PC-3 (cell line): ENCODE results near the gene RMND5B. TPM values are rescaled to one million over a fixed set of nuclear protein-coding genes. Genes with fewer than 3 reads are reported as not detected.

Experiments
- ATAC-seq: fragments of 200-7000 bp; cut with Tn5 transposase; 2 replicates; pipeline ENCODE4 v1.9.1; 2020; ENCODE audit warnings: mild to moderate bottlenecking, moderate library complexity
- BruUV-seq: library from RNA; stranded (reverse); fragments of 400-500 nt; replicated peaks from 2 replicates; lab custom pipeline; 2021; lab: Mats Ljungman, UMichigan
- CTCF ChIA-PET: fragments of 300-600 bp; sonication (Branson Sonifier 250); formaldehyde crosslinking; loops from one replicate; lab custom pipeline; 2022; ENCODE audit warnings: antibody characterized with exemption; lab: Charles Lee
- POLR2A ChIA-PET: fragments of 300-600 bp; sonication (Branson Sonifier 250); formaldehyde crosslinking; loops from one replicate; lab custom pipeline; 2022; ENCODE audit warnings: antibody characterized with exemption; ENCODE audit not compliant: unreplicated experiment; lab: Charles Lee
- DNase-seq: peaks from one replicate; pipeline ENCODE4 v3.0.0-alpha.2; 2015
- H2AFZ ChIP-seq: fragments of 300-600 bp; sonication (generic); 2 replicates; pipeline ENCODE4 v1.6.0; 2016; ENCODE audit warnings: antibody characterized with exemption, low read length
- H3F3A ChIP-seq: fragments of 300-600 bp; sonication (generic); one replicate; pipeline ENCODE4 v1.6.0; 2017; ENCODE audit warnings: antibody characterized with exemption, low read length, control low read depth, mild to moderate bottlenecking; ENCODE audit not compliant: unreplicated experiment
- H3K27ac ChIP-seq: fragments of 300-600 bp; sonication (generic); 2 replicates; pipeline ENCODE4 v1.5.1; 2016; ENCODE audit warnings: mild to moderate bottlenecking, low read length
- H3K27me3 ChIP-seq: fragments of 300-600 bp; sonication (generic); 2 replicates; pipeline ENCODE4 v1.6.1; 2016; ENCODE audit warnings: low read length, mixed read lengths
- H3K36me3 ChIP-seq: fragments of 300-600 bp; sonication (generic); 2 replicates; pipeline ENCODE4 v1.6.1; 2016; ENCODE audit warnings: low read depth, mixed run types, low read length, mixed read lengths
- H3K4me1 ChIP-seq: fragments of 300-600 bp; sonication (generic); 2 replicates; pipeline ENCODE4 v1.5.1; 2016; ENCODE audit warnings: low read length; ENCODE audit not compliant: insufficient read depth
- H3K4me2 ChIP-seq: fragments of 300-600 bp; sonication (generic); 2 replicates; pipeline ENCODE4 v1.6.0; 2016; ENCODE audit warnings: low read length
- H3K4me3 ChIP-seq: fragments of 300-600 bp; sonication (generic); 2 replicates; pipeline ENCODE4 v1.5.1; 2016; ENCODE audit warnings: mild to moderate bottlenecking, low read length, mixed read lengths
- H3K79me2 ChIP-seq: fragments of 300-600 bp; sonication (generic); 2 replicates; pipeline ENCODE4 v1.6.1; 2017; ENCODE audit warnings: low read length, mixed read lengths
- H3K9ac ChIP-seq: fragments of 300-600 bp; sonication (generic); 2 replicates; pipeline ENCODE4 v1.6.0; 2016; ENCODE audit warnings: mild to moderate bottlenecking, low read length
- H3K9me2 ChIP-seq: fragments of 300-600 bp; sonication (generic); replicated peaks from 2 replicates; pipeline ENCODE4 v1.6.1; 2016; ENCODE audit warnings: mixed run types, low read length, mixed read lengths
- H3K9me3 ChIP-seq: fragments of 300-600 bp; sonication (generic); 2 replicates; pipeline ENCODE4 v1.6.1; 2016; ENCODE audit warnings: low read length, mixed read lengths
- H4K20me1 ChIP-seq: fragments of 300-600 bp; sonication (generic); 2 replicates; pipeline ENCODE4 v1.6.1; 2016; ENCODE audit warnings: low read length, mixed read lengths
- EZH2 ChIP-seq: fragments of 300-600 bp; sonication (generic); IDR thresholded peaks from one replicate; pipeline ENCODE4 v1.6.1; 2017; ENCODE audit warnings: antibody characterized with exemption, mild to moderate bottlenecking, low read length; ENCODE audit not compliant: unreplicated experiment
- EZH2phosphoT487 ChIP-seq: fragments of 300-600 bp; sonication (generic); IDR thresholded peaks from 2 replicates; pipeline ENCODE4 v1.6.1; 2018; ENCODE audit warnings: mild to moderate bottlenecking, antibody characterized with exemption, low read length, borderline replicate concordance
- intact Hi-C: fragments of 100-400 bp; cut with micrococcal nuclease; formaldehyde crosslinking; loops from 2 replicates; pipeline ENCODE4 v1.9.0; 2023
- total RNA-seq: library from RNA; depleted of rRNA; stranded (reverse); fragments of >200 nt; gene quantifications from 2 replicates; pipeline ENCODE4 v1.2.3, GENCODE V29; 2014
- TF ChIP-seq, protein P1 (sequence below): fragments of 300-600 bp; sonication (generic); conservative IDR thresholded peaks from 2 replicates; pipeline ENCODE4 v1.5.1; 2017; ENCODE audit warnings: antibody characterized with exemption, low read depth, mild to moderate bottlenecking, low read length

Gene RMND5B
- total RNA-seq, 1 experiment from 2014 or later: 33.2 TPM

GRCh38 chr5:178121391-178122276 lies 9.2 kb upstream of the RMND5B start:
- Histone ChIP-seq H3K36me3 (no peaks in the 10 kb centered on the region), H3K9me3 (no peaks in the 10 kb centered on the region), H2AFZ (peak overlapping the region; percentile 66), H3K9ac (no peak overlapping the region), H3K9me2 (no peaks in the 10 kb centered on the region), H3K4me2 (peak overlapping the region; percentile 61), H3K79me2 (no peaks in the 10 kb centered on the region), H3K27ac (no peak overlapping the region), H3F3A (no peaks in the 10 kb centered on the region), H3K4me1 (peaks cover 26% of the 10 kb centered on the region), H3K27me3 (peaks cover 7% of the 10 kb centered on the region; the same call in 1 of the 2 replicates), H3K4me3 (peak overlapping the region; percentile 41), H4K20me1 (no peaks in the 10 kb centered on the region)
- intact Hi-C loops: no loop called here
- POLR2A ChIA-PET: interaction anchor here (0.5 kb wide), 1 partner anchor 530 kb away, joined by 5 read pairs; no protein-coding TSS in a partner anchor
- DNase-seq: no peak
- no peak for TF ChIP-seq EZH2
- no peak for TF ChIP-seq EZH2phosphoT487
- TF ChIP-seq, protein P1, sequence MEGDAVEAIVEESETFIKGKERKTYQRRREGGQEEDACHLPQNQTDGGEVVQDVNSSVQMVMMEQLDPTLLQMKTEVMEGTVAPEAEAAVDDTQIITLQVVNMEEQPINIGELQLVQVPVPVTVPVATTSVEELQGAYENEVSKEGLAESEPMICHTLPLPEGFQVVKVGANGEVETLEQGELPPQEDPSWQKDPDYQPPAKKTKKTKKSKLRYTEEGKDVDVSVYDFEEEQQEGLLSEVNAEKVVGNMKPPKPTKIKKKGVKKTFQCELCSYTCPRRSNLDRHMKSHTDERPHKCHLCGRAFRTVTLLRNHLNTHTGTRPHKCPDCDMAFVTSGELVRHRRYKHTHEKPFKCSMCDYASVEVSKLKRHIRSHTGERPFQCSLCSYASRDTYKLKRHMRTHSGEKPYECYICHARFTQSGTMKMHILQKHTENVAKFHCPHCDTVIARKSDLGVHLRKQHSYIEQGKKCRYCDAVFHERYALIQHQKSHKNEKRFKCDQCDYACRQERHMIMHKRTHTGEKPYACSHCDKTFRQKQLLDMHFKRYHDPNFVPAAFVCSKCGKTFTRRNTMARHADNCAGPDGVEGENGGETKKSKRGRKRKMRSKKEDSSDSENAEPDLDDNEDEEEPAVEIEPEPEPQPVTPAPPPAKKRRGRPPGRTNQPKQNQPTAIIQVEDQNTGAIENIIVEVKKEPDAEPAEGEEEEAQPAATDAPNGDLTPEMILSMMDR: no peak
- CTCF ChIA-PET: interaction anchor here (0.6 to 1.2 kb wide), 3 partner anchors 43 to 406 kb away, joined by 4 to 7 read pairs (median 5); no protein-coding TSS in a partner anchor
- ATAC-seq: peak; percentile 11
- BruUV-seq: no TSS peak

DNA sequence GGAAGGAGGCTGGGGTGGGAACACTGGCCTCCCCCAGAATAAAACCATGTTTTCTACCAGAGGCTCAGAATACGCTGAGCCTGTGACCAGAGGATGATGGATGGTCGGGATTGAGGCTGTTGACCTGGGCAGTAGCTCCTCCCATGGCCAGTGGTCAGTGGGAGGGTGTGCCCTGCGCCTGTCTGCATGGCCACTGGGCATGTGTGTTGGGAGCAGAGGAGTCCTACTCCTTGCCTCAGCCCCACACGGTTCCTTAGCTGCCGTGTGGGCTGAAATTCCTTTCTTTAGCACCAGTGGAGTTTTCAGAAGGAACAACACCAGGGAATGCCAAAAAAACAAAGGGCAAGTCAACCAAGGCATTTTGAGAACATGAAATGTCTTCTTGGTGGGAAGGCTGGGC lies 8.5 kb upstream of the RMND5B start:
- peaks cover 1% of the 10 kb centered on the region; the same call in 1 of the 2 replicates for H3K27me3 ChIP-seq
- no peak overlapping the region for H3K4me3 ChIP-seq
- no peaks in the 10 kb centered on the region for H3K9me2 ChIP-seq
- H3K4me1 ChIP-seq: peaks cover 31% of the 10 kb centered on the region
- TF ChIP-seq, protein P1: no peak
- TF ChIP-seq EZH2phosphoT487 (no peak), EZH2 (no peak)
- no peak overlapping the region for H3K9ac ChIP-seq
- no peak overlapping the region for H3K4me2 ChIP-seq
- no peak for ATAC-seq
- intact Hi-C loops: no loop called here
- no peaks in the 10 kb centered on the region for H3K9me3 ChIP-seq
- no peaks in the 10 kb centered on the region for H3F3A ChIP-seq
- POLR2A ChIA-PET: no interaction called here
- H4K20me1 ChIP-seq: no peaks in the 10 kb centered on the region
- H3K36me3 ChIP-seq: no peaks in the 10 kb centered on the region
- no TSS peak for BruUV-seq
- CTCF ChIA-PET: no interaction called here
- no peak overlapping the region for H3K27ac ChIP-seq
- no peak overlapping the region for H2AFZ ChIP-seq
- H3K79me2 ChIP-seq: no peaks in the 10 kb centered on the region
- DNase-seq: no peak
